GM12865 (cell line): Measurements from ENCODE around the gene PGAM1.

ENCODE experiments used
- DNase-seq: peaks from one replicate; pipeline ENCODE4 v3.0.0; 2010; ENCODE audit warnings: low read depth
- H3K4me3 ChIP-seq: 2 replicates; pipeline ENCODE4 v1.5.1; 2011; ENCODE audit warnings: mild to moderate bottlenecking, low read depth, low read length, control low read depth
- TF ChIP-seq, protein P1 (sequence below): IDR thresholded peaks from 2 replicates; pipeline ENCODE4 v1.5.1; 2011; ENCODE audit warnings: low read length, control low read depth, low read depth, inconsistent platforms; ENCODE audit not compliant: insufficient read depth; ENCODE audit errors: missing control alignments

The PGAM1 gene

DNA sequence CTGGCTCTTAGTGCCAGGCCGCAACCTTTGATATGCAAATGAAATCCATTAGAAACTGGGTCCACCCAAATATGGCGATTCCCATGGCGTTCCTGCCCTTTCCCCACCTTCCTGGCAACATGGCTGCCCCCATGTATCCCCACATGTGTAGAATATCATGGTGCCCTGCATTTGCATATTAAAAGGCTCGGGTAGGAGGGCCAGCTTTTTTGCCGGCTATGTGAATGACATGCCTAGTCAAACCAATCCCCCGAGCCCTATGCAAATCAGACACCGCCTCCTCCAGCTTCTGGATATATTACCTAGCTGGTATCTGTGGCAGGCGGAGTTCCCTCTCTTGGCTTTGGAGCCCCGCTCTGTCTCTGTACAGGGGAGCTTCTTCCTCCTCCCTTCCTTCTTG lies 53.9 kb downstream of the PGAM1 start:
- no peak for DNase-seq
- TF ChIP-seq, protein P1, sequence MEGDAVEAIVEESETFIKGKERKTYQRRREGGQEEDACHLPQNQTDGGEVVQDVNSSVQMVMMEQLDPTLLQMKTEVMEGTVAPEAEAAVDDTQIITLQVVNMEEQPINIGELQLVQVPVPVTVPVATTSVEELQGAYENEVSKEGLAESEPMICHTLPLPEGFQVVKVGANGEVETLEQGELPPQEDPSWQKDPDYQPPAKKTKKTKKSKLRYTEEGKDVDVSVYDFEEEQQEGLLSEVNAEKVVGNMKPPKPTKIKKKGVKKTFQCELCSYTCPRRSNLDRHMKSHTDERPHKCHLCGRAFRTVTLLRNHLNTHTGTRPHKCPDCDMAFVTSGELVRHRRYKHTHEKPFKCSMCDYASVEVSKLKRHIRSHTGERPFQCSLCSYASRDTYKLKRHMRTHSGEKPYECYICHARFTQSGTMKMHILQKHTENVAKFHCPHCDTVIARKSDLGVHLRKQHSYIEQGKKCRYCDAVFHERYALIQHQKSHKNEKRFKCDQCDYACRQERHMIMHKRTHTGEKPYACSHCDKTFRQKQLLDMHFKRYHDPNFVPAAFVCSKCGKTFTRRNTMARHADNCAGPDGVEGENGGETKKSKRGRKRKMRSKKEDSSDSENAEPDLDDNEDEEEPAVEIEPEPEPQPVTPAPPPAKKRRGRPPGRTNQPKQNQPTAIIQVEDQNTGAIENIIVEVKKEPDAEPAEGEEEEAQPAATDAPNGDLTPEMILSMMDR, result no peak

DNA sequence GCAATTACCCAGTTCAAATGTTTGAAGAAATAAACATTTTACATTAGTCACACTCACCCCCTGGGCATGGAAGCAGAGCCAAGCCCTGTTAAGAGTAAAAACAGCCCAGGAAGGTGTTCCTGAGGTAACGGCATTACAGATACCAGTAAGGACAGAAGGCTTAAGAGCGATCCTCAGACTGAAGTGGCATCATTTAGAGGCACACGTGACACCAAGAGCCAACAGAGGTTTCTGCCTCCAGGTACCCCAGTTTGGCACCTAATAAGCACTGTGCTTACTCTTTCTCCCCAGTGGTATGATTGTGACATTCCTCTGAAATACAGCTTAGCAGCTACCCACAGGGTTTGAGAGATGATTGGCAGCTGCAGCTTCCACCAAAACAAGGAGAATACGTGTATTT lies 55.1 kb downstream of the PGAM1 start:
- DNase-seq, result no peak
- H3K4me3 ChIP-seq, result no peak overlapping the region
- TF ChIP-seq, protein P1, result no peak

More for the DNA sequence above, 53.9 kb downstream of the PGAM1 start:
- no peak overlapping the region for H3K4me3 ChIP-seq

DNA sequence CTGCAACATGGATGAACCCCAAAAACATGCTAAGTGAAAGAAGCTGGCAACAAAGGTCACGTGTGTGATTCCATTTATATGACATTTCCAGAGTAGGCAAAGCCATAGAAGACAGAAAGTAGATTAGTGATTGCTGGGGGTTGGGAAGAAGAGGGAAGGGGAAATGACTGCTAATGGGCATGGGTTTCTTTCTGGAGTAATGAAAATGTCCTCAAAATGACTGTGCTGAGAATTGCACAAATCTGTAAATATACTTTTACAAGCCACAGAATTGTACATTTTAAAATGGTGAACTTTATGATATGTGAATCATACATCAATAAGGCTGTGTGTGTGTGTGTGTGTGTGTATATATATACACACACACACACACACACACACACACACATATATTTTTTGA lies 56.4 kb downstream of the PGAM1 start:
- DNase-seq, result no peak
- H3K4me3 ChIP-seq, result no peak overlapping the region
- TF ChIP-seq, protein P1, result no peak
